Measurements from ENCODE around the gene MKNK1.

Gene MKNK1

DNA sequence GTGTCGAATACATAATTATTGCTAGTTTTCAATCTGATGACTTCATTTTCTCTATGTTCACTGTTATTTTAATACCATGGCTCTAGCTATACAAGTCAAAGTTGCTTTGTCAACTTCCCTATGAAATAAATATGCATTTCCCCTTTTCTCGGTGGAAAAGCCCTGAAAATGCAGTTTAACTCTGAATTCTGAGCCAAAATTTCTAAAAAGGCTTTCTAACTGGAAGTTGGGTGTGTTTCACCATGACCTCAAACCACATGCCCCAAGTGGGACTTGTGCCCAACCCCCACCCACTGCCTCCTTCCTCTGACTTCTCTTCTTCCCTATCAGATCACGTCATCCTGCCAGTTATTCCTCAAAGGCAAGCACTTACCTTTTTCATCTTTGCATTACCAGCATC is 8.9 kb downstream of the MKNK1 start:
- DNase-seq: no peak

DNA sequence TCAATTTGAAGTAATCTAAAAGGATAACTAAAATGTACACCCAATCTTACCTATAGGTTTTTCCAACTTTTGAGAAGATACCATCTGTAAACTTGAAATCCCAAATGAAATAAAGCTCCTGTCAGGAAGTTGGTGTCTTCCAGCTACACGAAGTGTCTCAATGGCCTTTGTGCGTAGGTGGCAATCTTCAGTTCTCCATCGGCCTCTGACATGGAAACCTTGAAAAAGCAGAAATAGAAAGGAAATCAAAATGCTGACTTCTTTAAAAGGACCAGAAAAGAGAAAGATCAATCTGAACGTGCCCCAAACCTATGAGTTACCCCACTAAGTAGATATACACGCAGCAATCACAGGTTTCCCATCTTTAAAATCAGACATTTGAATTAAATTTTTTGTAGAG is 10.0 kb downstream of the MKNK1 start:
- DNase-seq: no peak

DNA sequence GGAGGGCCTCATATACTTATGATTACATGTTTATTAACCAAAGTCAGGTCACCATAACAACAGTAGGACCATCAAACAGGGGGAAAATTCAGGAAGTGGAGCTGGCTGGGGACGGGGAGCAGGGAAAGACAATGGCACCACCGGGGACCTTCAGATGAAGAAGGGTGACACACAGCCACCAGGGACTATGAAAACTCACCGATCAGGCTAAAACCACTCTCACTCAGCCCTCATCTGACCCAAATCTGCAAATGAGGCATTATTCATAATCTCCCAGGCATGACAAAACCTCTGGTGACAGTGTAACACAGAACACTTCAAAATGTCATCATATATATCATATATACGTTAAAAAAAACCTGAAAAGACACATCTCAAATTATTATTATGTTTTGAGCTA is 11.2 kb downstream of the MKNK1 start:
- no peak for DNase-seq

DNA sequence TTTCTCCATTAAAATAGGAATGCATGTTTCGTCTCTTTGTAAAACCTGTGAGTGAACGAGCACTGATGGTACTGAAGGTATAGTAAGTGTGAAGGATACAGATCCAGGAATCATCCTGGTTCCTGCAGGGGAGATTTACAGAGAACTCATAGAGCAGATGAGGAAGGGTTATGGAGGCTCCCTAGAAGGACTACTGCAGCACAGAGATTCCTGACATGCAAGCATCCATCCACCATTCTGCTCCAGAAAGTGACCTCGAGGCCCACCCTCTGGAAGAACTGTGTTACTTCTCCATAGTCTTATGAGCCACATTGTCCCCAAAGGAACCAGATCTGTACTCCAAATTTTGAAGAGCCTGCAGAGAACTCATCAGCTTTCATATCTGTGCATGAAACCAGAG is 14.5 kb downstream of the MKNK1 start:
- DNase-seq: no peak

DNA sequence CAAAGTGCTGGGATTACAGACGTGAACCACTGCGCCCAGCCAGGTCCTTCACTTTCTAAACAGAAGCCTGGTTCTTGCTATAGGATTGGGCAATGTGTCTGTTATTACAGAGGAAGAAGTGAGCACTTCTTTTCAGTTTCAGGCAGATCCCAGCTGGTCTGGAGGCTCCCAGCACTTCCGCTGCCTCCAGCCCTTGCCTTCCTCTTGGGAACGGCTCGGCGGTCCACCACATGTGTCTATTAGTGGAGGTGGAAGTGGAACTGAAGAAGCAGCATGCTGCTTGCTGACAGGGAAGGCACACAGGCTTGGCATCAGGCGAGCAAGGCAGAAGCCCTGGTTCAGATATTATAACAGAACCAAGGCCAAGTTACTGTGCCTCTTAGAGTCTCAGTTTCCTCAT is 17.0 kb downstream of the MKNK1 start:
- no peak for DNase-seq

DNA sequence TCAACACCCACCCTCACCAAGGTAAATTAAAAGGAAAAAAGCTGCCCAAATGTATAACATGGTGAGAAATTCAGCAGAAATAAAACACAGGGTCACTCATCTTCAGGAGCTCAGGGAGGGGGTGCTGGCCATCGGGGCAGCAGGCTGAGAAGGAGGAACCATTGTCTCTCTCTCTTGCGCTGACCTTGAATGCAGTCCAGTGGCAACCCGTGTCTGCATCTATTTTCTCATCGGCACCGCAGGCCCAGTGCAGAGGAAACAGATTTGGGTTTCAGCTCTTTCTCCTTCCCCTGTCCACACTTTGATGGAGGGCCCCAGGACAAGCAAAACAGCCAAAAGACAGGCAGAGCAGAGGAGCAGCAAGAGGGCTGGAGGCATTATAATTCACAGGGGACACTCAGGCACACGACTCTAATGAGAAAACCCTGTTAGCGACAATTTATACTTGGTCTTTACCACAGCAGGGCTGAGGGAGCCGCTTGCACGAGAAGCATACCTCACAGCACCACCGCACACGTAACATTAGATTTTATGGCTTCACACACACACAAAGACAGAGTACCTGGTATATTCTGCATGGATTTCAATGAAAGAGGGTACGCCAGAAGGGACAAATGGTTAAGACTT is 18.6 kb downstream of the MKNK1 start:
- no peak for DNase-seq

DNA sequence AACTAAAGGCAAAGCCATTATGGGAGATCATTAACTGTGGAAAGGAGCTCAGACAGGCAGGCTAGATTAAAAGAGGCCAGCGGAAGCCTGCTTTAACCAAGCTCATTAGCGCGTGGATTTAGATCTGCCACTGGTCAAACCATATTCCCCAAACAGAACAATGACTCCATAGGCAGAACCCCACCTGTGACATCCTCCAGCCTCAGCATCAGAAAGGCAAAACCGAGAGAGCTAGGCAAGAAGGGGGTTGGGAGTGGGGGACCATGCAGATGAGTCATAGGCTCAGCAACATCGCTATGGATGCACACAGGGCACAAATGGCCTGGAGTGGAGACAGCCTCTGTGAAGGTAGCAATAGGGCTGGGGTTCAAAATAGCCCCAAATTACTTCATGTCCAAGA is 20.6 kb downstream of the MKNK1 start:
- DNase-seq: no peak

DNA sequence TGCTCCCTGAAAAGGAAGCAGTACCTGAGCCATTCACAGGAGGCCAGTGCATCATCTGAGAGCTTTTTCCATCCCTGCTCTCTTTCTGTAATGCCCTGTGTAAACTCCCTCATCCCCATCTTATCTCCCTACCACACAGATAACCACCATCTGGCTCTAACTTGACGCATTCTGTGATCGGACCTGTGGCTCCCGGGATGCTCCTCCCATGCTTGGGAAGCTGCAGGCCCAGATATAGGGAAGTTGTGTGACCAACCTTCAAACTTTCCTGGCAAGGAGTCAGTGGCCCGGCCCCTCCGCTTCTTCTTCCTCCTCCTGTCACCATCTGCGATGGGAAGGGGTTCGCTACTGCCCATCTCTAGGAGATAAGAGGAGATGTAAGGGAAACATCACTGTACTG is 21.1 kb downstream of the MKNK1 start:
- no peak for DNase-seq

DNA sequence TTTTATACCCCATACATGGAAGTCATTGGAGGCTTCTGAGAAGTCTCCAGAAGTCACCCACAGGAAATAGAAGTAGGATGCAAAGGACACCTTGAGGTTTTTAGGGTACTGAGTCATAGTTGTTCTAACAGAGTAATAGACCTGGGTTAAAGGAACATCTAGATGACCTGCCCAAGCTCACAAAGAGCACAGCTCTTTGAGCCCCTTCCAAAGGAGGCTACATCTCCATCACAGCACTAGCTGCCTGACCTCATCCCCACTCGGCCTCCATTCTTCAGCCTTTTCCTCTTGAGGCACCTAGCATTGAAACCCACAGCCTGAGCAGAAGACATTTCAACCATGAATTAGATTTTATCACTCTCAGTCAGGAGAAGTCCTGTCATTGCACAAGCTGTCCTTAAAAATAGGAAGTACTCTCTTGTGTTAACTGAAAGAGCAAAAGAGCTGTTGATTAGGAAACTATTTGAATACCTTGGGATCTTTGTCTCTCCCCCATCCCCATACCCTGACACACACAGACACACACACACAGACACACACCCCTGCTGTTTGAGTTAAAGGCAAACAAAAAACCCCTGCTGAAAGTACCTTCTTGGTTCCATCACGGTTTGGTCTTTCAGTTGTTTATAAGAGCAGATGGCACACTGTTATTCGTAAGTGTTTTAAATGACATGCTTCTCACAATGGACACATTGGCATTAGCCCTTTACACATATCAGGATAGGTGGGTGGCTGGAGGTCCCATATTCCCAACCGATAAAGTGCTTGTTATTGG is 22.2 kb downstream of the MKNK1 start:
- DNase-seq: peak; percentile 40 to 53

DNA sequence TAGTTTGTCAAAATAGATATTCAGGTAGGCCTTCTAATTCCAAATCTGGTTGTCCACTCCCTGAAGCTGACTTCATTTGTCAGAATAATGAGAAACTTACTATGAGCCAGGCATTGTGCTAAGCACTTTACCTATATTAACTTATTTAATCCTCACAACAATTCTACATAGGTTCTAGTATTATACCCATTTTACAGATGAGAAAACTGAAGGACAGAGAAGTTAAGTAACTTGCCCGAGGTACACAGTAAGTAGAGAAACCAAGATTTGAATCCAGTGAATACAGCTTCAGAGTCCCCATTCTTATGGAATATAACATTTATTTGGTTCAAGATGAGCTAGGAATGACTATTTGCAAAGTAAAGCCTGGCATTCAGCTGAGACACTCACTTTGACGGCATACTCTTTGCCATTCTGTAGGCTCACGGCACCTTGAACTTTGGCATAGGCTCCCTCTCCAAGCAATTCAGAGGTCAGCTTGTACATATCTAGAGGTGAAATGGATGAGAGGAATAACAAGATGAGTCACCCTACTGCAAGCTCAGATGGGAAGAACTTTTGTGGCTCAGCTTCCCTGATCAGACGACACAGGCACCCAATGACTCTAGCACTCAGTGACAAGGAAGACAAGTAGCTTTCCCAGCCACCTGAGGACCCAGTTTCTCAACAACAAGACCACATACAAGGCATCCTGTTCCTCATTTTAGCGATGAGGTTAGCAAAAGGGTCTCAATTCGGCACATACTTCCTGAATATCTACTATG is 23.7 kb downstream of the MKNK1 start:
- no peak for DNase-seq

DNA sequence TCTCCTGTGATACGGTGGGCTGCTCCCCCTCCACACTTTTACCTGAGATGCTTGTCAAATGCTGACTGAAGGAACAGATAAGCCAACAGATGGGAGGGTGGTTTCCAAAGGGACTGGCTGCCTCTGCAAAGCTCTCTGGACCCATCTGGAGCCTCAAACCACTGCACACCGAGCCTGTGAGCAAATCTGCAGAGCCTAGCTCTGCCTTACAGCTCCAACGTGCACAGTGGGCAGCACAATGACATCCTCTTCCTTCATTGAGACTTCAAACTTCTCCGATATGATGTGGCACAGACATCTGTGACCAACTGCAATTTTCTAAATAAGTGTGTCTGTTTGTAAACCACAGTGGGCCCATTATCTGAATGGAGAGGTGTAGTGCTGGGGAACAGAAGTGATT is 26.4 kb downstream of the MKNK1 start:
- DNase-seq: no peak

DNA sequence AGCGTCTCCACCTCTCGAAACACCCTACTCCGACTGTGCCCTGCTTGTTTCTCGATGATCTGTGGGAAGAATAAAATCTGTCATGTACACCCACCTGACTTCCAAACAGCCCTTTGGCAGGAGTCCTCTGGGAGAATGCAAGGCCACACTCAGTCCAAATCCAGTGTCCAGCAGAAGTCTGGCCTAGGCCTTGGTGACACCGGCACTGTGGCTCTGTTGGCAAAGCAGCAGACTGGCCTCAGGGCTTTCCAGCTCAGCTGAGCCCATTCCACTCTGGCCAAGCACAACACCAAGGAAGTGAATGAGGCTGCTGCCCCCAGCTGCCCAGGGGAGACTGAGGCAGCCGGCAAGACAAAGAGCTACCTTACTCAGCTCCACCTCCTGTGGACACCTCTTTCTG is 27.5 kb downstream of the MKNK1 start:
- DNase-seq: no peak

DNA sequence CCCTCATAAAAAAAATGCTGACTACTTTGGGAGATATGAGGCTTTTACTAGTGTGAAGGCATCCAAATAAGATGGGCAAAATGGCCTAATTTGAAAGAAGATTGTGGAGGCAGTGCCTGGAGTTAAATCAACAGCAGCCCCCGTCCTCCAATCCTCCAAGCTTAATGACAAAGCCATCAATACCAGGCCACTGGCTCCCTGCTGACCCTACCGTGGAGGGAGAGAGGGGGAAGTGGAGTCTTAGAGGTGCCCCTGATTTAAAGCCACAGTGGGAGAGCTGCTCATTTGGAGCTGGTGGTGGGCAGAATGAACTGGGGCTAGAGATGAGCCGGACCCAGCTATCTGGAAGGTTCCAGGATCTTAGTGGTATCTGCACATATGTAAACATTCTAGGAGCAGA is 28.3 kb downstream of the MKNK1 start:
- DNase-seq: no peak

DNA sequence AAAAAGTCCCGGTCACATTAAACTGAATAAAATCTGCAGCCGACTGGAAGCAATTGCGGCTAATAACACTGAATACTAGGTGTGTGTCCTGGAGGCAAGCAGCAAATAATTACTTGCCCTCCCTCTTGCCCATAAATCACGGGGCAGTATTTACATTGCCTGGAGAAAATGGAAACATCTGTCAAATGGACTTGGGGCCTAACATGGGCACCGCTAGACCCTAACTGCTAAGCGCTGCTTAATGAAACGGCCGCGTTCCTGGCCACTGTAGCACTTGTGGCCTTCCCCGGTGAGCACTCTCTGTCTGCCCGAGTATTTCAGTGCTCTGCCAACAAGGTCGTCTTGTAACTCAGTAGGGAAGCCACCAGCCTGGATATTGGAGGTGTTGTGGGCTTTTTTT is 28.8 kb downstream of the MKNK1 start:
- no peak for DNase-seq

DNA sequence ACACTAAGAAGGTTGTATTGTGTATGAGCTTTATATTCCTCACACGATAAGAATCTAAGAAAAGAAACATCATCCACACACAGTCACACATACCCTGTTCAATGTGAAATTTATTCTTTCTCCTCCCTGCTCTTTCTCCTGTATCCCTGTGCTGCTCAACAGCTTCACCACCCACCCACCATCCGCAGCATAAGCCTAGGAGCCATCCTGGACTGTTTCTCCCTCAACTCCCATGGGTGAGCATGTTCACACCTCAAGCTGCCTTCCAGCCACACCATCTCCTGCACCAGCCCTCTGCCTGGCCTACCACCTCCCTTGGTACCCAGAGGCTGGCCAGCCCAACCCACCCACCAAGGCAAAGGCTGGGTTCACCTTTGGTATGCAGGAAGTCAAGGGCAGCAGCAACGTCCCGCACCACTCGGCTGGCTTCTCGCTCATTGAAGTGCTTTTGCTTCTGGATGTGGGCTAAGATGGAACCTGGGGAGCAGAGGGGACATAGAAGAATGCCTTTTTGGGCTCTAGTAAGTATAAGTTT is 32.3 kb downstream of the MKNK1 start:
- no peak for DNase-seq

DNA sequence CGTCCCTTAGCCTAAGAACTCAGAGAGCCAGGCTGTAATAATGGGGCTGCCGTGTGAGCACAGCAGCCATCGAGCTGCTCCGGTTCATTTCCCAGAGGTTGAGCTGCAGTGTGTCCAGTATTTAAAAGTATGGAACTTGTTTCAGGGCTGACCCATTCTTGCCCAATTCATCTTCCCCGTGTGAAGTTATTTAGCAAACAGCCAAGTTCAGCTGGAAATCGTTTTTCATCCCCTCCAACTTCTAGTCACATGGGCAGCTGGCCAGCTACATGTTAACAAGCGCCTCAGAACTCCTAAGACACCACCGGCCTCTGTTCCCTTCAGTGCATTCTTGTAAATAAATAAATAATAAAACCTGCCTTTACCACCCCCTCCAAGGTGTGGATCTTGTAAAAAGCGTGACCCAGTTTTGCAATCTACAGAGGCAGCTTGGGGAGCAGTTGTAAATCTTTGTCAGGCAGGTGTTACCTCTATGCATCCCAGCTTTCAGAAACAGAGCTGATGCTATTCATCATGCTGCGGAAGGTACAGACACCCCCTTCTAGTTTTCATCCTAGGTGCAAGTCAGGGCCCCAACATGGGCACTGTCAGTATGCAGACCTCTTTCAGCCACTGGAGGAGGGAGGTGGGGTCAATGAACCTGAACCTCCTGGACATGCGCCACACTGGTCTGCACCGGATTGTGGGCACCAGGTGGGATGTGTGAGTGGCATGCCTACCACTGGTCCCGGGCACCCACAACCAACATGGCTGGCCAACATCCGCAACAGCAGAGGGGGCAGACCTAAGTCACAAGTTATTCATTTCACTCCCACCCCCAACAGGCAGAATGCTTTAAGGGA is 34.0 kb downstream of the MKNK1 start:
- DNase-seq: no peak

DNA sequence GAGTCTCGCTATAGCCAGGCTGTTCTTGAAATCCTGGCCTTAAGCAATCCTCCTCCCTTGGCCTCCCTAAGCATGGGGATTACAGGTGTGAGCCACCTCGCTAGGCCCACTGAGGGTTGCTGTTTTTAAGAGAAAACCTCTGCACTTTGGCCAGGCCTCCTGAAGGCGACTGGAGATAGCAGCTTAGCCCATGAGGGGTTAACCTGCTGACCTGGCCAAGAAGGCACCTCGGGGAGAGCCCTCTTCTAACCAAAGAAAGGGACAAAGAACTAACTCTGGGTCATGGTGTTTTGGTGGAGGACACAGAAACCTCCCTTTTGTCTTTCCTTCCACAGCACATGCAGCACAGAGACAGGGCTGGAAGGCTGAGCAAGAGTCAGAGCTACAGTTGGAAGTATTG is 35.0 kb downstream of the MKNK1 start:
- DNase-seq: no peak

DNA sequence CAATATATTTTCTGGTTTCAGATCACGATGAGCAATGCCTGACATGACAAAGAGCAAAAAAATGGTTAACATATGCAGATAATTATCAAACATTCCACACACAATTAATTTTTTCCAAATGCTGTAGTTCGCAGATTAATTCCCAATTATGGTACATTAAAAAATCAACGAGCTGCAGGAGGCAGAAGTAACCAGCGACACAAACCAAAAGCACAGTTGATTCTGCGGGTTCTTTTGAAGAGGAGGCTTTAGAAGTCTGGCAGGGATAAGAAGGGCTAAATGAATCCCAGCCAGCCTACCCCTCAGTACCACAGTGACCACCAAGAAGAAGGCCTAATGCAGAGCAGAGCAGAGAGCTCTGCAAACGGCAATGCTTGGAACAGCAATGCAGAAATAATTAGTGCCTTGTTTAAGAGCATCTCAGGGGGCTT is 35.6 kb downstream of the MKNK1 start:
- DNase-seq: no peak

DNA sequence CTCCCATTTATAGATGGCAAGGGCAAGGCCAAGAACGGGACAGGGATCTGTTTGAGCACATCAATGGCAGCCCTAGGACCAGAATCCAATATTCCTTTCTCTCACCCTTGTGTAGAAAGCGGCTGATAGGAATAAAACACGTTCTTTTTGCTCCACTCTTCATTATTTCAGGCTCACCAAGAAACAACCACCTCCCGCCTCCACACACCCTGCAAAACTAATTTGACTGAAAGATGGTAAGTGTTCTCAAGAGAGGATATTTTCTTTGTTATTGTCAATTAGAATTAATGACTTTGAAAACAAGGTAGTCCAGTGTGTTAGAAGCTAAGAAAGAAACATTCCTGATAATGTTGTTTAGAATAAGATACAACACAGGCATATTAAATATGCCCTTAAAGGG is 40.7 kb downstream of the MKNK1 start:
- DNase-seq: no peak

DNA sequence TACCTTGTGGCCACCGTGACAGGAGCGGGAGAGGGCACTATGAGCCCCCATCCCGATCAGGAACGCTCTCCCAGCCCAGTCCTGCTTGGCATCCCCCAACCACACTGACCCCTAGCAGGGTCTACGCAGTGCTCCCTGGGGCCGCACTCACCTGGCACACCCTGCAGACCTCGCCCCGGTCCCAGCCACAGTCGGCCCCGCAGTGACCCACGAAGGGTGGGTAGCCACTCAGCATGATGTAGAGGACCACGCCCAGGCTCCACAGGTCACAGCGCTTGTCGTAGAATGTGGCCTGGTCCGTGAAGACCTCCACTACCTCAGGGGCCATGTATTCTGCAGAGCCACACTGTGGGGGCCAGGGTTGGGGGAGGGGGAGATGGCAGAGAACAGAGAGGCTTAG is 41.6 kb downstream of the MKNK1 start:
- no peak for DNase-seq

DNA sequence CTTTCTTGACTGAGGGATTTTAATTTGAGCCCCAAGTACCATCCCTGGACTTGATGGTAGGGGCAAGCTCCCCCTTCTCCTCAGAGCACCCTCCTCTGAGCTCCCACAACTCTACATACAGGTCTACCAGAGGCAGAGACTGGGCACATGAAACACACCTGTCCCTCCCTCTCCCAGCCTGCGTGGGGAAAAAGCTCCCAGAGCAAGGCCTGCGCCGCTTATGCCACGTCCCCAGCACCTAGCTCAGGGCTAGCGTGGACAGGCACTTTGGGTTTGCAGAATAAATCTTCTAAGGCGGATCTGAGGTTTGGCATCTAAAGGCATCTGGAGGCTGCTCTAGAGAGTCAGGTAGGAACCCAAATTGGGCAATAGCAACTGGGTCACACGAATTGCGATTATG is 45.1 kb downstream of the MKNK1 start:
- DNase-seq: no peak

DNA sequence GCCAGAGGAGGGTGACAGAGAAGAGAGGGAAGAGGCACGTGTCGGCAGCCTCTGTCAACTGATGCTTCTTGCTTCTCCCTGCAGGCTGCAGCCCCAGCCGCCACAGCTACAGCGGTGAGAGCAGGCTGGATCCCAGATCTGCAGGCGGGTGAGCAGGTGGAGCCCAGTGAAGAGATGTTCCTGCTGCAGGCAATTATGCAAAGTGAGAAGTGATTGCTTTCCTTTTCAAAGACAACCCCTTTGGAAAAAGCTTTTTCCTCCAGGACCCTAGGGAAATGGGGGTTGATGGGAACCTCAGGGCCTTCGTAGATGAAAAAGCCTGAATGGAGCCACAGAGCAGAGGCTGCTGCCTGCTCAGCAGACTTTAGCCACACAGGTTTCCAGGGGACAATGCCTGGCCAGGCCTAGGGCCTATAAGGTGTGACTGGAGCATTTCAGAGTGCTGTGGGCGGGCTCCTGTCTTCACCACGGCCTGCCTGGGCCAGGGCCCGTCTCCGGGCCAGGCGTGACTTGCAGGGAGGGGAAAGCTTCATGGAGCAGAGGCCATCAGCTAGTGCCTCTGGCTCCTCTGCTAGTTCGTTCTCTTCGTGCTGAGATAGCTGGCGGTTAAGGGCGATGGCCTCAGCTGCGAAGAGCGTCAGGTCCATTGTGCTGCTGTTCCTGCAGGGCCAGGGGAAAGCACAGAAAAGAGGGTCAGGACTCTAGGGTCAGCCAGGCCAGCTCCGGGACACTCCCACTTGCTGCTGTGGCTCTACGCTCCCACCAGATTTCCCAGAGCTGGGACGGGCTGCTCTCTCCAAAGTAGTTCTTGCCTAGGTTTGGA is 45.7 kb downstream of the MKNK1 start:
- no peak for DNase-seq

Measured in activated T-cell treated with anti-CD3 and anti-CD28 coated beads, Interleukin-2, amount 50 U/mL, for 48 hours (primary cell).